Tracheal epithelial cell (primary cell): ENCODE results near the gene GPR87. TPM values are rescaled to one million over a fixed set of nuclear protein-coding genes. Genes with fewer than 3 reads are reported as not detected.

Experiments used
- total RNA-seq: library from RNA; depleted of rRNA; stranded (reverse); fragments of >200 nt; gene quantifications from 2 replicates; pipeline ENCODE4 v1.2.1, GENCODE V29; 2014

The GPR87 gene
- total RNA-seq, result 57.6 and 83.1 TPM in 2 replicates

GRCh38 chr3:151316267-151316991 lies at the start of gene GPR87:
Gene GPR87, minus strand, starts transcription at chr3:151316820. Its CDS starts 16,720 bp downstream, at chr3:151300100.

DNA sequence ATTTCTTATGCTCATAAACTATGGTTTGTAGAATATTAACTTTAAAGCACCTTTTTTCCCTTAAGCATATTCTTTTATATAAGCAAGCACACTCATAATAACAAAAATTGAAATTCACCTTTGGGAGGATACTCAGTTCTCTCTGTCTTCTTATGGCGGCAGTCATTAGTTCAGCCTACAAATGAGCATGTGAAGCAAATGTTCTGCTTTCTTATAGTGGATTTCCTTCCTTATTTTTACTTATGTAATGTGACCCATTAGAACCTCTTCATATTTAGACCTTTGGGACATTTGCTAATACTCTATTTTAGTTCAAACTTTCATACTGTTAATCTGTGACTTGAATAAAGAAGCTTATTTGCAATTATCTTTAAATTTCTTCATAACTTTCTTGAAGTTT lies 12.7 kb upstream of the GPR87 start, which contains the start of gene P2RY13:
P2RY13 (minus strand) TSS at position 187 of the 400 bp plus-strand sequence; CDS start at position 166, 21 bp downstream.

DNA sequence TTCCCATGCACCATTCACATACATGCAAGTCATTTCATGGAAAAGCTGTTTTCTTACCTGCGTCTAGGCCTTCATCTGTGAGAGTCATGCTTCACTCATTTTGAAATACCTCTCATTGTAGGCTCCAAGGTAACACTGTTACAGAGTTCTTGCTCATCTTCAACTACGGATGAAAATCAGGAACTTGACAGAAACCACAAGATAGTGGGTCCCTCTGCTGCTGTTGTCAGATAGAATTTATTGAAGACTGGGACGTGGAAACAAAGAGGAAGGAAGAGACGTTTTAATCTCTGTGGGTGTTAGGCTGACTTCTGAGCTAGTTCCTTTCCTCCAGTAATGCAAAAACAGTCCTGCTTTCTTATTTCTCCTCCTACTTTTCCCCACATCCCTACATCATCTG lies 38.4 kb downstream of the GPR87 start, which contains the start of gene P2RY14:
P2RY14 (minus strand) TSS at position 313 of the 400 bp plus-strand sequence. CDS start 64,226 bp downstream, outside the sequence.

Other genes starting within 250 kb of the GPR87 start
- under 0.01 TPM in 2 replicates for gene MED12L, start 231.2 kb downstream of the GPR87 start, total RNA-seq
- gene GPR171, start 113.6 kb downstream of the GPR87 start, total RNA-seq, result not detected in 2 replicates
- under 0.01 TPM in 1 of 2 replicates, not detected in the other for gene P2RY14, start 38.3 kb downstream of the GPR87 start, total RNA-seq
- not detected in 2 replicates for gene P2RY13, start 12.7 kb upstream of the GPR87 start, total RNA-seq
- not detected in 2 replicates for gene P2RY12, start 67.9 kb upstream of the GPR87 start, total RNA-seq
- under 0.01 TPM in 1 of 2 replicates, not detected in the other for gene IGSF10, start 144.2 kb upstream of the GPR87 start, total RNA-seq